Osteocyte (in vitro differentiated cells): ENCODE data around the gene CFAP107. TPM values are rescaled to one million over a fixed set of nuclear protein-coding genes. Genes with fewer than 3 reads are reported as not detected.

Experiments
- DNase-seq: peaks from one replicate; pipeline ENCODE4 v3.0.0; 2021; ENCODE audit warnings: mixed read lengths; ENCODE audit not compliant: unreplicated experiment; ENCODE audit errors: extremely low spot score
- H3K27ac Mint-ChIP-seq: one replicate; pipeline ENCODE4 v1.8.0; 2021; ENCODE audit warnings: mild to moderate bottlenecking, mixed read lengths; ENCODE audit not compliant: unreplicated experiment
- H3K27me3 Mint-ChIP-seq: one replicate; pipeline ENCODE4 v1.8.0; 2021; ENCODE audit warnings: mixed read lengths; ENCODE audit not compliant: unreplicated experiment
- H3K36me3 Mint-ChIP-seq: one replicate; pipeline ENCODE4 v1.8.0; 2021; ENCODE audit warnings: mixed read lengths; ENCODE audit not compliant: unreplicated experiment
- H3K4me1 Mint-ChIP-seq: one replicate; pipeline ENCODE4 v1.8.0; 2021; ENCODE audit warnings: mixed read lengths; ENCODE audit not compliant: unreplicated experiment
- H3K4me3 Mint-ChIP-seq: one replicate; pipeline ENCODE4 v1.8.0; 2021; ENCODE audit warnings: mild to moderate bottlenecking, moderate library complexity, mixed read lengths; ENCODE audit not compliant: unreplicated experiment
- H3K9me3 Mint-ChIP-seq: one replicate; pipeline ENCODE4 v1.8.0; 2021; ENCODE audit warnings: mixed read lengths; ENCODE audit not compliant: unreplicated experiment
- CTCF ChIP-seq: fragments of 200-600 bp; sonication (generic); IDR thresholded peaks from 2 replicates; pipeline ENCODE4 v1.5.0; 2021; ENCODE audit warnings: antibody characterized with exemption, mild to moderate bottlenecking, moderate library complexity
- total RNA-seq: library from RNA; stranded (reverse); gene quantifications from 2 replicates; pipeline ENCODE4 v1.2.1, GENCODE V29; 2021

The CFAP107 gene
- total RNA-seq, 1 donor from 2014 or later: not detected

GRCh38 chr1:12798911-12799310 is 52.9 kb downstream of the CFAP107 start:
- Mint-ChIP-seq H3K9me3 (peaks cover 6% of the 10 kb centered on the region), H3K27ac (no peak overlapping the region)

GRCh38 chr1:12799730-12800129 is 53.7 kb downstream of the CFAP107 start:
- H3K27ac Mint-ChIP-seq: no peak overlapping the region
- no peak for DNase-seq
- TF ChIP-seq CTCF: no peak
- no peak overlapping the region for H3K4me3 Mint-ChIP-seq
- H3K4me1 Mint-ChIP-seq: no peaks in the 10 kb centered on the region
- H3K9me3 Mint-ChIP-seq: peaks cover 11% of the 10 kb centered on the region
- no peaks in the 10 kb centered on the region for H3K36me3 Mint-ChIP-seq
- H3K27me3 Mint-ChIP-seq: peaks cover 4% of the 10 kb centered on the region

More at GRCh38 chr1:12798911-12799310, 52.9 kb downstream of the CFAP107 start:
- TF ChIP-seq CTCF: no peak
- Mint-ChIP-seq H3K36me3 (no peaks in the 10 kb centered on the region), H3K27me3 (peaks cover 4% of the 10 kb centered on the region), H3K4me1 (no peaks in the 10 kb centered on the region), H3K4me3 (no peak overlapping the region)
- DNase-seq: no peak

GRCh38 chr1:12809933-12810332 is 63.9 kb downstream of the CFAP107 start:
- Mint-ChIP-seq H3K27ac (no peak overlapping the region), H3K4me3 (no peak overlapping the region), H3K4me1 (no peaks in the 10 kb centered on the region), H3K9me3 (peaks cover 11% of the 10 kb centered on the region), H3K36me3 (no peaks in the 10 kb centered on the region), H3K27me3 (no peaks in the 10 kb centered on the region)
- DNase-seq: no peak
- no peak for TF ChIP-seq CTCF

GRCh38 chr1:12810691-12811408 is 64.8 kb downstream of the CFAP107 start:
- Mint-ChIP-seq H3K4me1 (no peaks in the 10 kb centered on the region), H3K27ac (no peak overlapping the region), H3K4me3 (no peak overlapping the region), H3K9me3 (peaks cover 6% of the 10 kb centered on the region), H3K36me3 (no peaks in the 10 kb centered on the region), H3K27me3 (no peaks in the 10 kb centered on the region)
- no peak for DNase-seq
- TF ChIP-seq CTCF: no peak

- no peak overlapping the region for H3K4me3 Mint-ChIP-seq
- no peaks in the 10 kb centered on the region for H3K4me1 Mint-ChIP-seq
- H3K9me3 Mint-ChIP-seq: peaks cover 6% of the 10 kb centered on the region
- no peak for DNase-seq
- H3K27me3 Mint-ChIP-seq: peaks cover 2% of the 10 kb centered on the region
- no peak overlapping the region for H3K27ac Mint-ChIP-seq
- TF ChIP-seq CTCF: no peak
- H3K36me3 Mint-ChIP-seq: no peaks in the 10 kb centered on the region
These were observed 65.4 kb downstream of the CFAP107 start for GRCh38 chr1:12811409-12811784.

Other genes with a start within 250 kb of the CFAP107 start
- gene DHRS3, start 128.0 kb upstream of the CFAP107 start, total RNA-seq: 52.5 and 55.3 TPM in 2 replicates
- not detected in 2 replicates for gene AADACL4, start 102.1 kb upstream of the CFAP107 start, total RNA-seq
- gene AADACL3, start 30.1 kb upstream of the CFAP107 start, total RNA-seq: not detected in 2 replicates
- not detected in 2 replicates for gene PRAMEF12, start 27.5 kb downstream of the CFAP107 start, total RNA-seq
- not detected in 2 replicates for gene PRAMEF1, start 45.2 kb downstream of the CFAP107 start, total RNA-seq
- not detected in 2 replicates for gene PRAMEF11, start 85.2 kb downstream of the CFAP107 start, total RNA-seq
- not detected in 2 replicates for gene HNRNPCL1, start 102.5 kb downstream of the CFAP107 start, total RNA-seq
- not detected in 2 replicates for gene PRAMEF2, start 110.9 kb downstream of the CFAP107 start, total RNA-seq
- not detected in 2 replicates for gene PRAMEF4, start 140.0 kb downstream of the CFAP107 start, total RNA-seq
- not detected in 2 replicates for gene PRAMEF10, start 152.1 kb downstream of the CFAP107 start, total RNA-seq
- not detected in 2 replicates for gene PRAMEF7, start 170.4 kb downstream of the CFAP107 start, total RNA-seq
- gene PRAMEF6, start 201.4 kb downstream of the CFAP107 start, total RNA-seq: not detected in 2 replicates